ENCODE measurements around the gene GTF2IRD2. TPM values are rescaled to one million over a fixed set of nuclear protein-coding genes. Genes with fewer than 3 reads are reported as not detected.
"Not testable (repeated sequence)": the region's sequence is repeated elsewhere in the genome, so short reads cannot be mapped to it uniquely, and the experiment has no call there.

Gene GTF2IRD2
- total and polyA plus RNA-seq, 2 of the 4 experiments (the other 2 are of a cell fraction) = 2.9 to 5.2 TPM

- in situ Hi-C loops (cut with MboI; ENCODE audit: low sequenced_read_pairs); H3K4me1 ChIP-seq (ENCODE audit: control insufficient read depth, insufficient read depth, low read length); H3K4me3 ChIP-seq (ENCODE audit: insufficient read depth, low read depth, low read length); H3K18ac ChIP-seq (ENCODE audit: low read depth, low read length); dilution Hi-C loops (cut with HindIII; ENCODE audit: low sequenced_read_pairs, unreplicated experiment); H2BK20ac ChIP-seq (ENCODE audit: low read depth, low read length); intact Hi-C loops (cut with micrococcal nuclease); H3K27me3 ChIP-seq (ENCODE audit: control insufficient read depth, insufficient read depth, low read length); CTCF ChIA-PET; H3K56ac ChIP-seq (ENCODE audit: extremely low read depth, insufficient read depth, low read length); H4K20me1 ChIP-seq (ENCODE audit: insufficient read depth, low read length); H3K9me3 ChIP-seq (ENCODE audit: control insufficient read depth, insufficient read depth, low read length); H3K9me1 ChIP-seq (ENCODE audit: insufficient read depth, low read length); BruUV-seq (replicated peaks); POLR2A ChIA-PET (ENCODE audit: unreplicated experiment); H3K36me3 ChIP-seq (ENCODE audit: control insufficient read depth, insufficient read depth, low read length); H2AFZ ChIP-seq (replicated peaks; ENCODE audit: low read length, poor library complexity); H2AK9ac ChIP-seq (replicated peaks; ENCODE audit: low read depth, low read length, poor library complexity); H3K79me1 ChIP-seq (ENCODE audit: low read depth in 1 of 2, low read length in 2 of 2); H4K91ac ChIP-seq (ENCODE audit: insufficient read depth, low read depth, low read length); H4K5ac ChIP-seq (ENCODE audit: low read depth, low read length); H2BK15ac ChIP-seq (ENCODE audit: low read depth, low read length); H3K14ac ChIP-seq (replicated peaks; ENCODE audit: low read depth, low read length): not testable (repeated sequence)
- ATAC-seq (ENCODE audit: low read depth) (peak; percentile 86), DNase-seq (peak; percentile 7)
- 0 out of 2 replicates have a peak overlapping the region, but pooled peaks have one; percentile 49 for H3K23ac ChIP-seq (ENCODE audit: low read depth, low read length)
- H3K9ac ChIP-seq (ENCODE audit: low read depth, low read length) = 0 out of 2 replicates have a peak overlapping the region, but pooled peaks have one; percentile 37
- no CpG with 5 or more reads among the region's 20 CpGs for WGBS, 2 experiments (ENCODE audit: extremely low coverage in 2 of 2, insufficient read length in 1 of 2)
- peak overlapping the region; percentile 40; the same call in 1 of the 2 replicates for H3K27ac ChIP-seq (ENCODE audit: insufficient read depth, low read length)
- H2BK120ac ChIP-seq (ENCODE audit: low read depth, low read length) = peak overlapping the region; percentile 54; the same call in 1 of the 2 replicates
- 0 out of 4 replicates have a peak overlapping the region, but pooled peaks of 1 of the 2 experiments have one; percentile 25 for H4K8ac ChIP-seq (ENCODE audit: low read depth in 2 of 2, low read length in 2 of 2)
- H2BK5ac ChIP-seq (ENCODE audit: low read depth, low read length, poor library complexity, severe bottlenecking) = peak overlapping the region; percentile 39
- peak overlapping the region; percentile 85; the same call in 1 of the 2 replicates for H2AK5ac ChIP-seq (ENCODE audit: low read depth, low read length)
- H3K4me2 ChIP-seq (ENCODE audit: low read depth, low read length) = peak overlapping the region; percentile 35; the same call in 1 of the 2 replicates
- H3K4ac ChIP-seq (ENCODE audit: low read depth, low read length) = peak overlapping the region; percentile 65; the same call in 1 of the 2 replicates
Measured at GRCh38 chr7:74874748-74875512, 23.5 kb upstream of the GTF2IRD2 start.

GRCh38 chr7:74874104-74874747, 22.8 kb upstream of the GTF2IRD2 start:
- H3K36me3 ChIP-seq (ENCODE audit: control insufficient read depth, insufficient read depth, low read length); H4K20me1 ChIP-seq (ENCODE audit: insufficient read depth, low read length); H4K5ac ChIP-seq (ENCODE audit: low read depth, low read length); H3K9me3 ChIP-seq (ENCODE audit: control insufficient read depth, insufficient read depth, low read length); H3K14ac ChIP-seq (replicated peaks; ENCODE audit: low read depth, low read length); intact Hi-C loops (cut with micrococcal nuclease); BruUV-seq (replicated peaks); H3K18ac ChIP-seq (ENCODE audit: low read depth, low read length); H3K9me1 ChIP-seq (ENCODE audit: insufficient read depth, low read length); DNase-seq; H3K27me3 ChIP-seq (ENCODE audit: control insufficient read depth, insufficient read depth, low read length); H3K4me3 ChIP-seq (ENCODE audit: insufficient read depth, low read depth, low read length); in situ Hi-C loops (cut with MboI; ENCODE audit: low sequenced_read_pairs); H2BK120ac ChIP-seq (ENCODE audit: low read depth, low read length); H3K4me2 ChIP-seq (ENCODE audit: low read depth, low read length); H3K23ac ChIP-seq (ENCODE audit: low read depth, low read length); H2AFZ ChIP-seq (replicated peaks; ENCODE audit: low read length, poor library complexity); H2AK9ac ChIP-seq (replicated peaks; ENCODE audit: low read depth, low read length, poor library complexity); H2BK20ac ChIP-seq (ENCODE audit: low read depth, low read length); H2BK5ac ChIP-seq (ENCODE audit: low read depth, low read length, poor library complexity, severe bottlenecking); H3K56ac ChIP-seq (ENCODE audit: extremely low read depth, insufficient read depth, low read length); H3K27ac ChIP-seq (ENCODE audit: insufficient read depth, low read length); H3K9ac ChIP-seq (ENCODE audit: low read depth, low read length); POLR2A ChIA-PET (ENCODE audit: unreplicated experiment); H4K8ac ChIP-seq (ENCODE audit: low read depth in 2 of 2, low read length in 2 of 2); CTCF ChIA-PET; dilution Hi-C loops (cut with HindIII; ENCODE audit: low sequenced_read_pairs, unreplicated experiment); H2BK15ac ChIP-seq (ENCODE audit: low read depth, low read length); H4K91ac ChIP-seq (ENCODE audit: insufficient read depth, low read depth, low read length); H3K79me1 ChIP-seq (ENCODE audit: low read depth in 1 of 2, low read length in 2 of 2); H3K4ac ChIP-seq (ENCODE audit: low read depth, low read length); H3K4me1 ChIP-seq (ENCODE audit: control insufficient read depth, insufficient read depth, low read length); H2AK5ac ChIP-seq (ENCODE audit: low read depth, low read length): not testable (repeated sequence)
- no CpG with 5 or more reads among the region's 10 CpGs for WGBS, 2 experiments (ENCODE audit: extremely low coverage in 2 of 2, insufficient read length in 1 of 2)
- peak; percentile 49; the same call in 1 of the 2 replicates for ATAC-seq (ENCODE audit: low read depth)
